GM19463 (cell line): ENCODE data around the gene ZNF727.
"Not testable (repeated sequence)": the region's sequence is repeated elsewhere in the genome, so short reads cannot be mapped to it uniquely, and the experiment has no call there.

Source experiments
- ATAC-seq: cut with Tn5 transposase; IDR thresholded peaks from one replicate; pipeline ENCODE4 v1.9.1; 2021; ENCODE audit warnings: mild to moderate bottlenecking, moderate library complexity; ENCODE audit not compliant: unreplicated experiment

The ZNF727 gene

DNA sequence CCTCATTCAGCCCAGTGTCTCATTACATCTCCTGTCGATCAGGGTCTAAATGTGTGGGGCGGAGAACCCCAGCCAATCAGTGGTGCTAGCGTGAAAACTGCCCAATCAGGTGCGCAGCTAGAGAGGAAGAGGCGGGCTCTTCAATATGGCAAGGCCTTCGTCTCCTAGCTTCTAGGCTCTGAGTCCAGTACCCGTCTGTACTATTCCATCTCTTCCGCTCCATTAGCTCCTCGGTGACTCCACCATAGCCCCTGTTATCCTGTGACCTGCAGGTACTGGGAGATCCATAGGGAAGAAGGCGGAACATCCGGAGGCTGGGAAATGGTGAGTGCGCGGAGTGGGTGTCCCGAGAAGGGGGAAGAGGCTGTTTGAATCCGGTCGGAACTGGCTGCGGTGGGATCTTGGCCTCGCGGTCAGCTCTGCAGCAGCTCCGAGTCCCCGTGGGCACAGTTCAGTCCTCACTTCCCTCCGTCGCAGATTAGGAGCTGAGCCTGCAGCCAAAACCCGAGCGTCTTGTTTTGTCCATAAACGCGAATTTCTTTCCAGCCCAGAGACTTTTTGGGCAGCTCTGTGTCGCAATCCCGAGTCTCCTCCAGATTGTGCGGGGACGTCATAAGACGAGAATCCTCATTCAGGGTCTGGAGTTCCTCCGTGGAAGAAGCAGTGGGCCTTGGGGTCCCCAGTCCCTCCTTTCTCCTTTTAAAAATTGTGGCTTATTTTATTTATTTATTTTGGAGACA lies at the start of gene ZNF727:
ZNF727 (plus strand) TSS at position 134 of the 740 bp plus-strand sequence; CDS start at position 322, 188 bp downstream.
- ATAC-seq = no peak

DNA sequence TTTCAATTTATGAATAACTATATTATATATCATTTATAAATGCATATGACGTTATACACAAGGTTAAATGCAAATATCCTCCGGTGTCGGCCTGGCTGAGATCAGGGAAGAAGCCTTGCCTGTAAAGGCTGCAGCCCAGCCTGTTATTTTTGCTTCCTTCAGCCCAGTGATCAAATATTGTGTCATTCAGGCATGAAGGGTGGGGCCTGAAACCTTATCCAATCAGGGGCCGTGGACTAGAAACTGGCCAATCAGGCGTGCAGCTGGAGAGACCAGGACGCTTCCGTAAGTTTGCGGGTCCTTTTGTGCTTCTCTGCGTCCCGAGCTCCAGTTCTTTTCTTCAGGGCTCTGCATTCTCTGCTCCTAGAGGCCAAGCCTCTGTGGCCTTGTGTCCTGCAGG lies 46.7 kb upstream of the ZNF727 start, which contains the start of gene ZNF722:
ZNF722 (plus strand) TSS at position 301 of the 400 bp plus-strand sequence. CDS start 113 bp downstream, outside the sequence.
- ATAC-seq = no peak

- ATAC-seq = not testable (repeated sequence)
These were observed 29.7 kb upstream of the ZNF727 start for GRCh38 chr7:64015496-64015895.

- no peak for ATAC-seq
These were observed 9.8 kb upstream of the ZNF727 start for GRCh38 chr7:64035388-64035787.

DNA sequence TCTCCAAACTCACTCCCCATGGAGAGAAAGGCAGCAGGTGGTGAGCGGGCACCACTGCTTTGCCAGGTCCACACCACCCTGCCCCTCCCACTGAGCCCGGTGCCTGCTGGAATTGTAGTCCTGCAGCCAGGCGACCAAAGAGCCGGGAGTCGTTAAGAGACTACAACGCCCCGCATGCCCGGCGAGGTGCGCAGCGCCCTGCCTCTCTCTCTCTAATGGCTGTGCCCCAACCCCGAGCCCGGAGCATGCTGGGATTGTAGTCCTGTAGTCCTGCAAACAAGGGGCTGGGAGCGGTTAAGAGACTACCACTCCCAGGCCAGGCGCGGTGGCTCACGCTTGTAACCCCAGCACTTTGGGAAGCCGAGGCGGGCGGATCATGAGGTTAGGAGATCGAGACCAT lies 8.1 kb upstream of the ZNF727 start:
- no peak for ATAC-seq

GRCh38 chr7:64046041-64046389 lies 781 bp downstream of the ZNF727 start:
- ATAC-seq = no peak

DNA sequence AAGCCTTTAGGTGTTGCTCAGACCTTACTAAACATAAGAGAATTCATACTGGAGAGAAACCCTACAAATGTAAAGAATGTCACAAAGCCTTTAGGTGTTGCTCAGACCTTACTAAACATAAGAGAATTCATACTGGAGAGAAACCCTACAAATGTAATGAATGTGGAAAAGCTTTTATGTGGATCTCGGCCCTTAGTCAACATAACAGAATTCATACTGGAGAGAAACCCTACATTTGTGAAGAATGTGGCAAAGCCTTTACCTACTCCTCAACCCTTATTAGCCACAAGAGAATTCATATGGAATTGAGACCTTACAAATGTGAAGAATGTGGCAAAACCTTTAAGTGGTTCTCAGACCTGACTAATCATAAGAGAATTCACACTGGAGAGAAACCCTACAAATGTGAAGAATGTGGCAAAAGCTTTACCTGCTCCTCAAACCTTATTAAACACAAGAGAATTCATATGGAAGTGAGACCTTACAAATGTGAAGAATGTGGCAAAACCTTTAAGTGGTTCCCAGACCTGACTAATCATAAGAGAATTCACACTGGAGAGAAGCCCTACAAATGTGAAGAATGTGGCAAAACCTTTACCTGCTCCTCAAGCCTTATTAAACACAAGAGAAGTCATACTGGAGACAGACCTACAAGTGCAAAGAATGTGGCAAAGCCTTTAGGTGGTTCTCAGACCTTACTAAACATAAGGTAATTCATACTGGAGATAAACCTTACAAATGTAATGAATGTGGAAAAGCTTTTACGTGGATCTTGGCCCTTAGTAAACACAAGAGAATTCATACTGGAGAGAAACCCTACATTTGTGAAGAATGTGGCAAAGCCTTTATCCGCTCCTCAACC lies 32.8 kb downstream of the ZNF727 start:
- ATAC-seq = not testable (repeated sequence)

DNA sequence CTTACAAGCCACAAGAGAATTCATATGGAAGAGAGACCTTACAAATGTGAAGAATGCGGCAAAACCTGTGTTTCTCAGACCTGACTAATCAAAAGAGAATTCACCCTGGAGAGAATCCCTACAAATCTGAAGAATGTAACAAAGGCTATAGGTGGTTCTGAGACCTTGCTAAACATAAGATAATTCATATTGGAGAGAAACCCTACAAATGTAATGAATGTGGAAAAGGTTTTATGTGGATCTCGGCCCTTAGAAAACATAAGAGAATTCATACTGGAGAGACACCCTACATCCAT lies 33.4 kb downstream of the ZNF727 start:
- no peak for ATAC-seq

GRCh38 chr7:64087501-64087900 lies 42.3 kb downstream of the ZNF727 start:
- no peak for ATAC-seq

- not testable (repeated sequence) for ATAC-seq
These were observed 43.6 kb downstream of the ZNF727 start for GRCh38 chr7:64088863-64089262.
